GM19240 (cell line): ENCODE measurements around the gene USP48.

Source experiments
- DNase-seq: peaks from one replicate; pipeline ENCODE4 v3.0.0; 2011; ENCODE audit warnings: low spot score; ENCODE audit not compliant: insufficient read length

Gene USP48

DNA sequence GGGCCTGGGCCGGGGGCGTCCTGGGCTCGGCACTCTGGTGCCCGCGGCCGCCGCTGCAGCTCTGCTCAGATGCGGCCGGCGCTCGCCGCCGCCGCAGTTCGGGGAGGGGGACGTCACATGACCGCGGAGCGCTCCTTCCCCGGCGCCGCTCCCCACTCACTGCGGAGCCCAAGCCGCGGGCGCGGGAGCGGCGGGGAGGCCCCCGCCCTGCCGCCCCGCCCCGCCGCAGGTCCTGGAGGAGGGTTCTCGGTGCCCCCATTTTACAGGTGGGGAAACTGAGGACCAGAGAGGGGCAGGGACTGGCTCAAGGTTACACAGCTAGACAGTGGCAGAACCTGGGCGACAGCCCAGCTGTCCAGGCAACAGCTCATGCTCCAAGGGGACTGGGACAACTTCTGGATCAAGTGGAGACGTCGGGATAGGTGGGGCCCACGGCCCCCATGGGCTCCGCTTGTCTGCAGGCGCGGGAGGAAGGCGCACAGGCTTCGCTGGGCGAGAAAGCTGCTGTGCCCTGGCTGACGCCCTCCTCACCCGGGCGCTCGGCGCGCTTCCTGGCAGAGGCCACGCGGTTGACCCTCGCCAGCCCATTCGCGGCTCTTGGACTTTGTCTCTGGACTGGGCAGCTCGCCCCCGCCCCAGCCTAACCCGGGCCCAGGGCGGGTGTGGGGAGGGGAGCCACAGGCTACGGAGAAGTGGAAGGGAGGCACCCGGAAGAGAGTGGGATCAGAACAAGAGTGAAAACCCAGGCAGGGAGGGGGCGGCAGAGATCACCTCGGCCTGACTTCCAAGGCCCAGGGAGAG lies 113.5 kb downstream of the USP48 start, which contains the start of gene RAP1GAP:
Gene RAP1GAP, minus strand, starts transcription at position 100 of the 801 bp plus-strand sequence. CDS start 49,325 bp downstream, outside the sequence.
- DNase-seq = no peak

DNA sequence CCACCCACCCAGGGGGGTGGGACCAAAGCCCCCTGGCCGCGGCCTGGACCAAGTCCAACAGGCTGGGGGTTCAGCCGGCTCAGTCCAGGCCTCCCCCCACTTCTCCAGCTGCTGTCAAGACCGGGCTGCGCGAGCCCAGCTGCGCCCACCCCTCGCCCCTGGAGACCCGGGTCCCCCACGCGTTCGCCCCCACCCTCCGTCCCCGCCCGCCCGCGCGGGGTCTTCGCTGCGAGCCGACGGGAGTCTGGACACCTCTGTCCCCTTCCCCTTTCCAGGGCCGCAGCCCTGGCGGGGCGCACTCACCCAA lies 114.0 kb downstream of the USP48 start:
- DNase-seq = no peak

DNA sequence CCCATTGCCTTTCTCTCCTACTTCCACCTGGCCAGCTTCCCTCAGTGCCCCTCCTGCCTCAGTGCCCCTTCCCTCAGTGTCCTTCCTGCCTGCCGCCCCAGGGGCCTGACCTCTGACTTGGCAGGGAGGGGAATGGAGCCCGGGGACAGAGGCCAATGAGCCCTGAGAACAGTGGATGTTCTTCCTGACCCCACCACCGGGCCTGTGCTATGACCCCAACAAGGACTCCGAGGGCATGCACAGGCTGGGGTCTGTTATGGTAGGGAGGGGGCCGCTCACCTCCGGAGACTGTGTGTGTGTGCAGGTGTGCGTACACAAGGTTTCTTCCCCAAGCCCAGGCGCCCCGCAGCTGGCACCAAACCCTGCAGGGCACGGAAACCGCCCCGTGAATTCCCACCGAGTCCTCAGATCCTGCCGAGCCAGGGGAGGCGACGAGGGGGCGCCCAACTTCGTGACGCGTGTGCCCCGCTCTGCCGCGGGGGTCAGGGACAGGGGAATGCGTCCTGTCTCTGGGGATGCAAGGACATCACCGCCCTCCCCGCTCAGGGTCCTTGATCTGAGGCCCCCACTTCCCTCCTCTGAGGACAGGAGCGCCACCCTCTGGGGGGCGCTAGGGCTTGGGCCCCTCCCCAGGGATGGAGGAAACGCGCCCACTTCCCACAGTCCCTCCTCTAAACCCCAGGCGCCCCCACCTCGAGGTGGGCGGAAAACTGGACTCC lies 114.6 kb downstream of the USP48 start:
- no peak for DNase-seq

DNA sequence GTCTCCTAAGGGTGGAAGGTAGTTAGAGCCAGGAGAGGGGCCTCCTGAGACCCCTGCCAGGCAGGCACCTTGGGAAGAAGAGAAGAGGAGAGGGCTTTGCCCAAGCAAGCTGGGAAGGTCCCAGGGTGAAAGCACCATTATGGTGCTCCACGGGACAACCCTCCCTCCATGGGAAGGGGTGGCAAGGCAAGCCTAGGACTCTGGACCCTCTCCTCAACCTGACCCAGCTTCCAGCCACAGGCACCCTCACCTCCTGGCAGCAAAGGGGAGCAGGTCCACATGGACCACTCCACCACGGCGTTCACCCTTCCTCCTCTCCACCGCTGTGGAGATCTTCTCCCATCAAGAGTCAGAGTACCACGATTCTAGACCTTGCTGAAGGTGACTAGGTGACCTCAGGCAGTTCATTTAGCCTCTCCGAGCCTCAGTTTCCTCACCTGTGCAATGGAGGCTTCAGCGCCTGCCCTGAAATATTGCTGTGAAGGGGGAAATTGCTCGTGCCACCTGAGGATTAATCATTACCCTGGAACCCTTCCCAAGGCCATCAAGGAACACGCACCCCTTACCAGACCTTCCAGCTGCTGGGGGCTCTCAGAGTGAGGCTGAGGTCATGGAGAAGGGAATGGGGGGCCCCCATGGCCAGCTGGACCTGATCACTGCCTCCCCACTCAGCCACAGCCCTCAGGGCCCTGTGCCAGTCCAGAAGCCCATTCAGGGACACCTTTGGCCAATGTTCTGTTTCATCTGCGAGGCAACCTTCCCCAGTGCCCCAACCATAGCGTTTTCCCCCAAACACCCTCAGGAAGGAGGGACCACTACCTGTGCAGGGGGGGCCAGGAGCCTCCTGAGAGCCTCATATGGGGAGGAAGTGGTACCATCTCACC lies 115.4 kb downstream of the USP48 start:
- DNase-seq = no peak

DNA sequence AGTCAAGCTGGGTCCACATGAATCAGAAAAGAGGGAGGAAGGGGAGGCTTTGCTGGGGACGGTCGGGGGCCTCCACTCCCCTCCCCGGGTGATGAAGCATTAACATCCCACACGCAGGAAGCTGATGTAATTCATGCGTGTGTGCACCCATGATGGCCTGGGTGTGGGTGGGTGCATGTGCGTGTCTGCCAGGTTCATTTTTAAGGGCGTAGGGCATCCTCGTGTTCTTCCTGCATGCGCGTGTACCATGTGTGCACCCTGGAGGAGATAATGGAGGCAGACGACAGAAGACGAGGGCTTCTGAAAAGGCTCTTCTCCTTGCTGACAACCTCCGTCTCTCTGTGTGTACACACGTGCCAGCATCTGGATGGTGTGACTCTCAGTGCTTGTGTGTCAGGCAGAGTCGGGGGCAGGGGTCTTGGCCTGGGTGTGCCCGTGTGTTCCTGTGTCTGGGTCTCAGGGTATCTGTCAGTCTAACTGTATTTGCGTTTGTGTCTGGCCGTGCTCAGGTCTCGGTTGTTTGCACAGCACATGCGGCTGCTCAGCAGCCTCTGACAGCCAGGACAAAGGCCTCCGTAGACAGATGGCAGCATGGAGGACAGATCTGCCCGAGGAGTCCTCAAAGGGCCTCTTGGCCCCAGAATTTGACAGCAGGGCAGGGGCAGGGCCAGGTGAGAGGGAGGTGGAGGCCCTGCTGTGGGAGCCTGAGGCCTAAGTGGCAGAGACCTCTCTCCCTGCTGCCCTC lies 116.2 kb downstream of the USP48 start:
- no peak for DNase-seq

DNA sequence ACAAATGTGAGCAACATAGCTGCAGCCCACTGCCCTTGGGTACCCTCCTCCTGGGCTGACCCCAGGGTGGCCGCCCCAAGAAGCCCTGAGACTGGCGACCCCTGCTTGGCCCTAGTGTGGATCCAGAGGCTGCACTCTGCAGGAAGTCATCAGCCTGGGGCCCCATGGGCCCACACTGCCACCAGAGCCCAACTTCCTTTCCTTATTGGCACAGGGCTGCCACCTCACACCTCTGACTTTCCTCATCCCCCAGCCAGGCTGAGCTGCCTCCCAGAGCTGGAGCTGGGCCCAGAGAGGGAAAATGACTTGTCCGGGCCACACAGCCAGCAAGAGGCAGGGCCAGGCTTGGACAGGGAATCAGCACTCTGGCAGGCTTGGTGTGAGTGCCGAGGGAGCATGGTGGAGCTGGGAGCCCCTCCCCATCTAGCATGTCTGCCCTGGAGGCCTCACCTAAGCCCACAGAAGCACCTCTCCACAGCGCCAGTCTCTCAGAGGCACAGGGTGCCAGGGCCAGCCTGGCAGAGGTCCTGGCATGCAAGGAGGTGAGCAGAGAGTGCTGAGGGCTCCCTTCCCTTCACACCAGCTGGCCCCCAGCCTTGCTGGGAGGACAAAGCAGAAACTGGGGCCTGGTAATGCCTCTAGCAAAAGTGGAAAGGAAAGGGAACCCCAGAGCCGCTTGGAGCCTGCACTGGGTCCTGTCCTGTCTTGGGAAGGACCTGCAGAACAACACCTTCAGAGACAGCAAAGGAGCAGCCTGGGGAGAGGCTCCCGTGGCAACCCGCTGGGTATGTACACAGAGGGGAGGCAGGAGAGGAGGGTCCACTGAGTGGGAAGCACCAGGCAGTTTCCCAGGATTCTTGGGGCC lies 117.0 kb downstream of the USP48 start:
- DNase-seq = no peak

DNA sequence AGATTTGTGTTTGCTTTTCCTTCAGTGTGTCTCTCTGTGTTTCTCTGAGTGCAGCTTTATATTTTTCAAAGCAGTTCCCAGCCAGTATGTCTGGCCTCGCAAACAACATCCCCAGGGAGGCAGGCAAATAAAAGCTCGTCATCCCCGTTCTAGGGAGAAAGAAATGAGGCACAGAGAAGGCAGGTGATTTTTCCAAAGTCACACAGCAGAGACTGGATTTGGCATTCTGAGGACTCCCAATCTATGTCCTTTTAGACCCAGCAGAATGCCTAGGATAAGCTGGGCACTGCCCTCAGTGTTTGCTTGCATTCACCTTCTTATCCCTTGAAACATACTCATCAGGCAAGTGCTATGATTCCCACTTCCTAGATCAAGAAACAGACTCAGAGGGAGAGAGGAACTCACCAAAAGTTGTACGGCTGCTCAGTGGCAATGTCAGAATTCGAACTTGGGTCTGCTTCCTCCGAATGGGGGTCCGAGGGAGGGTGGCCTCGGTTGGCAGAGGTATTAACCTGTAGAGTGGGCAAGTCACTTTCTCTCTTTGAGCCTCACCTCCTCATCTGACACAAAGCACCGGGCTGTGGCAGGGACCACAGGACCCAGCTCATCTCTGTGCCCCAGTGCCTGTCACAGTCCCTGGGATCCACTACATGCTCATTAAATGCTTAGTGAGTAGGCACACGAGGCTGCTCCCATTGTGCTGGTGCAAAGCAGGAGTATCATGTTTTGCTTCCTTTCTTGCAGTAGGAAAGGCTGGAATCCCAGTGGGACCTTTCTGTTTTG lies 118.0 kb downstream of the USP48 start:
- no peak for DNase-seq

DNA sequence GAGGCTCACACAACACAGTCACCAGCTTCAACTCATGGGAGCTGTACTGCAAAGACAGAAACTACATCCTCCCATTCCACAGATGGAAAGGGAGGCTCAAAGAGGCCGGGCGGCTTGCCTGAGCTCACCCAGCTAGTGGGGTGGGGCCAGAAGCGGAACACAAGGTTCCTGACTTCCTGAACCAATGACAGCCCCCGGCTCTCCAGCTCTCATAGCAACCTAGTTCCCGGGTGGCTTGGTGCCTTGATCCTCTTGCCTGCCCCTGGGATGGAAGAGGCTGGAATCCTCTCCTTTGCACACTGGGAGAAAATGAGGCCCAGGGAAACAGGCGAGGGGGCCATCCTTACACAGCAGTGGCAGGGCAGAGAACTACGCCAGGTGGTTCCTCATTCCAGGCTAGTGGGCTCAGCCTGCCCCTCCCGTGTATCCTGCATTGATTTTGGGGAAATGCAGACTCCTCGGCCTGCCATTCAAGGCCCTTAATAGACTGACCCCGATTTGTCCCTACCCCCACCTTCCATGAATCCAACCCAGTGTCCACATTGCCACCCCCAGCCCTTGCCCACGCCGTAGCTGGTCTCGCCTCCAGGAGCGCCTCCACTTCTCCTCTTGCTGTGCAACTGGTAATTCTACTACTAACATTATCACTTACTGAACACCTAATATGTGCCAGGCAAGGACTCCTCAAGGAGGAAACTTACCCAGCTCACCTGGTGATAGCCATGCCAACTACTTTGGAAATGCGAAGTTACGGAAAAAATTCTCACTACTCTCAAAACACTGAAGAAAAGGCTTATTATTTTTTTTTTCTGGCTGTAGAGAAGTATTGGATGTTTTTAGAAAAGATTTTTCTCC lies 118.8 kb downstream of the USP48 start:
- no peak for DNase-seq

DNA sequence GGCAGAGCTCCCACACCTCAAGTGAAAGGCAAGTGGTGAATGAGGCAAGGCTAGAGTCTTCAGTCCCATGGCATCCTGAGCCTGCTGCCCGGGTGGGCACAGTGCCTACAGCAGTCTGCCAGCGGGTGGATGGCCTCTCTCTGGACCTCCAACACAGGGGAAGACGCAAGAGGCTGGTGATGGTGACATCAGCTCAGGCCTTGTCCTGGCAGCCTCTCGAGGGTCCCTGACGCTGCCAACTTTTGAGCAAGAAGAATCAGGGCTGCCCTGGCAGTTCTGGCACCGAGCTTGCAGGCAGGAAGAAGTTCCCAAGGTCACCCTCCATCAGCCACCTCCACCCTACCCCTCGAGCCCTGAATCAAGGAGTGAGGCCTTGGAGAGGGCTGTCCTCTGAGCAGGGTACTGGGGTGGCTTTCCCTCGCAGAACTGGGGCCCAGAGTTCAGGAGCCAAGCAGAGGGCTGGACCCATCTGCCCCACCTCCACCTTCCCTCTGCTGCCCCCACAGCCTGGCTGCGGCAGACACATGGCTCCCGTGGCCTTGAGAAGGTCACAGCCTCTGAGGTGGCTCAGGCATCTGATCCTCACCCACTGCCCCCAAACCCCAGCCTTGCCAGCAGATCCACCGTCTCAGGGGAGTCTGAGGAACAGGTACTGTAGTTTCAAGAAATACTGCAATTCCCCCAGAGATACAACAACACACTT lies 119.5 kb downstream of the USP48 start:
- no peak for DNase-seq

DNA sequence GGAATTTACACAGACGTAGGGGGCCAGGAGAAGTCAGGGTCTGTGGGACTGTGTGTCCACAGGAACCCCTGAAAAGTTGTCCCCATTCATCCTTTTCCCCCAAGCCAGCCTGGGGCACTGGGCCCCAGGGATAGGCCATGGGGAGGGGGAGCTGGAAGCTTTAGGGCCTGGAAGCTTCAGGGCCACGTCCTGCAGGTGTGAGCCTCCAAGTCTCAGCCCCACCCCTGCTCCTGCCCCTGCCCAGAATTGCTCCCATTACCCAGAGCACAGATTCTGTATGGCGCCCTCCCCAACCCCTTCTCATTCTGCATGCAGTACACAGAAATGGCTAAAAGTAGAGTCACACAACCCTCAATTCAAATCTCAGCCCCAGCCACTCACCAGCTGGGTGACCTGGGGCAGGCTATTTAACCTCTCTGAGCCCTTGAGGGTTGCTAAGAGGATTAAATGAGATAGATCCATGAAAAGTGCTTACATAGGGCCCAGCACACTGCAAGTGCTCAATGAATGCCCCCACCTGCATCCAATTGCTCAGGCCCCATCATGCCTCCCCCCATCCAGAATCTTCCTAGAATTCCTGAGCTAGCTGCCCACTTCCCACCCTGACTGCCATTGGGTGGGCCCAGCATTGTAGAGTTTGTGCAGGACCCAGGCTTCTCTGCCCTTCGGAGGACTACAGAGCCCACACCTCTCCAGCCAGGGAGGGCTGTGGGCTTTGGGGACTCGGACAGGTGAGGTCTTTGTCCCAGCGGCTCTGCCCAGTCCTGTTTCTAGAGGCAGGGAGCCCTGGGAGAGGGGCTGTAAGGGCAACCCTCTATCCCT lies 120.3 kb downstream of the USP48 start:
- DNase-seq = no peak

DNA sequence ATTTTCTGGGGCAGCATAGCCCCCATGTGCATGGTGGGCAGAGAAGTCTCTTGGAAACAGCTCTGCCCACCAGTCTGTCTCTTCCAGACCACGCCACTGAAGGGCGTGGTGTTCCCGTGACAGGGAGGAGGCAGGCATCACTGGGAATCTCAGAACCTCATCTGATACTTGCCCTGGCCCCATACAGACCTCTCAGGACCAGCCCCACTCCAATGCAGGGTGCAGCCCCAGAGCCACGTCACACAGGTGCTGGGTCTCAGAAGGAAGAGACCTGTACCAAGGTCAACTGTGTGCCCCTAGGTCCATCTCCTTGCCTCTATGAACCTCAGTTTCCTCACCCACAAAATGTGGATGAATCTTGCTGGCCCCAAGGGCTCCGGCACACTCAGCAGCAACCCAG lies 121.1 kb downstream of the USP48 start:
- no peak for DNase-seq

DNA sequence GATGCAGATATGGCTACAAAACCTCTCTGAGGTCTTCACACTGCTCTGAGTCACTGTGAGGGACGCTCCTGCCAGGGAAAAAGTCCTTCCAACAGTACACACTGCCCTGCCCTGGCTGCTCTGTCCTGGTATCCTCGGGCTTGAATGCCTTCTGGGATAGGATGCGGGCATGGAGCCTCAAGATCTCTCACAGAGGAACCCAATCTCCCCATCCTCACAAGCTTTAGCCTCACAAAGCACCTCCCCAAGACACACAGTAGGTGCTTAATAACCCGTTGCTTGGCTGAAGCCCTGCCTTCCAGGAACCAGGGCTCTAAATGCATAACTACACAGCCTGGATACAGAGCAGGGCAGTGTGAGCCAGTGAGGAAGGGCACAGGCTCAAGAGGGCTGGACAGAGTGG lies 123.0 kb downstream of the USP48 start:
- no peak for DNase-seq

DNA sequence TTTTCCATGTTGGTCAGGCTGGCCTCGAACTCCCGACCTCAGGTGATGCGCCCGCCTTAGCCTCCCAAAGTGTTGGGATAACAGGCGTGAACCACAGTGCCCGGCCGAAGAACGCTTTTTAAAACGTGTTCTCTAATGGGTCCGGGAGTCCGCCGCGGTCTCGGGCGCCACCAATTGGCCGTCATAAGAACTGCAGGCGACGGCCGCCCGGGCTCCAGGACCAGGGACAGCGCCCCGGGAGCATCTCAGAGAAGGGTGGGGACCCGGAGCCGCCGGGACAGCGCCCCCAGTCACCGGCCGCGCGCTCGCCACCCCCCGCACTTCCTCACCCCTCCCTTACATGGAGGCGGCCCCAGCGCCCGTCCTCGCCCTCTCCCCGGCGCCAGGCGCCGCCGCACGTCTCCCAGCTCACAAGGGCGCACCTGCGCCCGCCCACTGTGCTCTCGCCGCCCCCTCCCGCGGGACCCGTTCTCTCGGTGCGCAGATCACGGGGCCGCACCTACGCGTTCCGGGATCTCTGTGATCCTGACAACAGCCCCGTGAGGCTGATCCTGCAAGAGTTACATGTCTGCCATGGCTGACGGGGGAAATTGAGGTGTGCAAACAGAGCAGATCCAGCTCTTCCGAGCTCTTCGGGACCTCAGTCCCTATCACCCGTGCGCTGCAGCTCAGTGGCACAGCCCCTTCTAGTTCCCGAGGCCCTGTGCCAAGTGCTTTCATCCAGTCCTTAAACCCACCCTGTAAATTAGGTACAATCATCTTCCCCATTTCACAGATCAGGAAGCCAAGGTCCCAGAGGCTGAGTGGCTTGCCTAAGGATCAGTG lies 123.6 kb downstream of the USP48 start:
- DNase-seq = peak; percentile 94

DNA sequence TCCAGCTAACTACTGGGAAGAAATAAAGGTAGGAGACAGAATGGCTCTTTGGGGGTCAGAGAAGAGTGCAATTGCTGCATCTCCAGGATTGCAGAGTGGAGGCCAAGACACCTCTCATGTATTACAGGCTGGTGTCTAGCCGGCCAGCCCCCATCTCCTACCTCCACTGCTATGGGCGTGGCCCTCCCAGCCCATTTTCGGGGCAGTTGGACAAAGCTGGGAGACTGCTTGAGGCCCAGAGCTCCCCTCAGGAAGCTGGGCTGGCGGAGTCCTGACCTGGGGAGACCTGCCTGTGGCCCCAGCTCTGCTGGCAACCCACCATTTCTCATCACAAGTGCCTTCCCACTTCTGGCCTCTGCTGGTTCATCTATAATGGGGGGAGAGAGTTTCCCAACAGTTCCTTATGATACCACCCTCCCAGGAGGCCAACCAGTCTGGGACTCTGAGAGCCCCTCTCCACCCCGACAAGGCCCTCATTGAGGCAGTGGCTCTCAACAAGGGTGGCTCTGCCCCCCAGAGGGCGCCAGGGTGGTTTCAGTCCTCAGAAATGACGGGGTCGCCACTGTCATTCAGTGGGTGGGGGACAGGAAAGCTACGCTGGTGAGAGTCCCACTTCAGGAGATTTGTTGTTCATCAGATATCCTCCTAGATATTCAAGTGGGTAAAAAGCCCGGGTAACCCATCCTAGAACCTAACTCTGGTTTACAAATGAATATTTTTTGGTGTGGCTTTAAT lies 125.3 kb downstream of the USP48 start:
- DNase-seq = no peak

DNA sequence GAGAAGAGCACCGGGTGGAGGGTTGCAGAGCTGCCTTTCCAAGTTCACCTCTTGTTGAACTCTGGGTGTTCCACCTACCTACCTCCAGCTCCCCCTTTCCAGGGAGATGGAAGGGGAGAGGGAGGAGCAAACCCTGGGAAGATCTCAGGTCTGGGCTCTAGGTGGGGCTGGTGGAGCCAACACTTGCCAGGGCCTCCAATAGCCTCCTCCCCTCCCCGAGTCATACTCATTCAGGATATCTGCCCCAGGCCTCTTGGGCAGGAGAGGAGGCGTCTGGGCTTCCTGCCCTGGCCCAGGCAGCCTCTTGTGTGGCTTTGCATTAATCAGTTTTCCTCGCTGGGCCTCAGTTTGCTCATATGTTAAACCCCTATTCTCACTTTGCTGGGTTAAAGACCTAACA lies 127.2 kb downstream of the USP48 start:
- DNase-seq = no peak

DNA sequence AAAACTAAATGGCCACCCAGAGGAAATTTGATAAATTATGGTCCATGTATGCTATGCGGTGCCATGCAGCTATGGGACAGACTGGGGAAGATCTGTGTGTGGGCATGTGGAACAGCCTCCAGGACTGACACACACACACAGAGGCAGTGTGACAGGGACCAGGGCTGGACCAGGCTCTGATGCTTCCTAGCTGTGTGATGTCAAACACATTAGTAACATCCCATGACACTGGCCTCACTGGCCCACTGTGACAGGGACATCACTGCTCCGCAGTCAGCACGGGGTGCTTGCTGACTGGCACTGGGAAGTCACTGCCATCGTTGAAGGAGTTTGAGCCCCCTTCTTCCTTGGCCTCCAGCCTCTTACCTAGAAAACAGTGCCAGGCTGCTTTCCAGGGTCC lies 127.7 kb downstream of the USP48 start:
- DNase-seq = no peak
